DOHH2 (cell line): Measurements from ENCODE around the gene KIRREL3.

Source experiments
- H3F3A ChIP-seq: fragments of 200-600 bp; sonication (generic), shearing (Covaris generic); 2 replicates; pipeline ENCODE4 v1.6.0; 2016; ENCODE audit warnings: antibody characterized with exemption, mild to moderate bottlenecking; ENCODE audit not compliant: control insufficient read depth, insufficient read depth
- H3K27ac ChIP-seq: fragments of 200-600 bp; sonication (generic); 2 replicates; pipeline ENCODE4 v1.5.1; 2014; ENCODE audit warnings: low read depth, mild to moderate bottlenecking, low read length, moderate library complexity
- H3K27me3 ChIP-seq: fragments of 200-600 bp; sonication (generic); 2 replicates; pipeline ENCODE4 v1.6.1; 2014; ENCODE audit warnings: mild to moderate bottlenecking, low read length, mixed read lengths; ENCODE audit not compliant: control insufficient read depth
- H3K36me3 ChIP-seq: fragments of 200-600 bp; sonication (generic); 2 replicates; pipeline ENCODE4 v1.6.1; 2014; ENCODE audit warnings: mild to moderate bottlenecking, low read length, moderate library complexity, mixed read lengths; ENCODE audit not compliant: control insufficient read depth
- H3K4me1 ChIP-seq: fragments of 200-600 bp; sonication (generic); 2 replicates; pipeline ENCODE4 v1.6.1; 2014; ENCODE audit warnings: mild to moderate bottlenecking, low read length, mixed read lengths; ENCODE audit not compliant: control insufficient read depth
- H3K4me2 ChIP-seq: fragments of 200-600 bp; sonication (generic); 2 replicates; pipeline ENCODE4 v1.6.0; 2014; ENCODE audit warnings: mild to moderate bottlenecking, low read length, moderate library complexity
- H3K4me3 ChIP-seq: fragments of 200-600 bp; sonication (generic); 2 replicates; pipeline ENCODE4 v1.5.1; 2014; ENCODE audit warnings: mild to moderate bottlenecking, low read length, mixed read lengths
- H3K79me2 ChIP-seq: fragments of 200-600 bp; sonication (generic); 2 replicates; pipeline ENCODE4 v1.6.1; 2014; ENCODE audit warnings: mild to moderate bottlenecking, low read length, mixed read lengths; ENCODE audit not compliant: control insufficient read depth
- H3K9me2 ChIP-seq: fragments of 200-600 bp; sonication (generic); replicated peaks from 2 replicates; pipeline ENCODE4 v1.6.1; 2014; ENCODE audit warnings: mild to moderate bottlenecking, low read length, mixed read lengths; ENCODE audit not compliant: control insufficient read depth
- H3K9me3 ChIP-seq: fragments of 200-600 bp; sonication (generic); 2 replicates; pipeline ENCODE4 v1.6.1; 2014; ENCODE audit warnings: antibody characterized with exemption, low read length, mixed read lengths; ENCODE audit not compliant: control insufficient read depth, insufficient read depth
- H4K20me1 ChIP-seq: fragments of 200-600 bp; sonication (generic); 2 replicates; pipeline ENCODE4 v1.6.0; 2014; ENCODE audit warnings: low read depth, mild to moderate bottlenecking, antibody characterized with exemption, low read length, moderate library complexity; ENCODE audit not compliant: control insufficient read depth, insufficient read depth
- EZH2phosphoT487 ChIP-seq: fragments of 200-600 bp; sonication (generic); IDR thresholded peaks from 2 replicates; pipeline ENCODE4 v1.6.1; 2017; ENCODE audit warnings: borderline replicate concordance, mild to moderate bottlenecking, antibody characterized with exemption, low read length, moderate library complexity, mixed read lengths
- TF ChIP-seq, protein P1 (sequence below): fragments of 200-600 bp; sonication (generic); IDR thresholded peaks from one replicate; pipeline ENCODE4 v1.5.1; 2014; ENCODE audit warnings: antibody characterized with exemption, mild to moderate bottlenecking, low read depth, low read length; ENCODE audit not compliant: poor library complexity, severe bottlenecking

Gene KIRREL3

DNA sequence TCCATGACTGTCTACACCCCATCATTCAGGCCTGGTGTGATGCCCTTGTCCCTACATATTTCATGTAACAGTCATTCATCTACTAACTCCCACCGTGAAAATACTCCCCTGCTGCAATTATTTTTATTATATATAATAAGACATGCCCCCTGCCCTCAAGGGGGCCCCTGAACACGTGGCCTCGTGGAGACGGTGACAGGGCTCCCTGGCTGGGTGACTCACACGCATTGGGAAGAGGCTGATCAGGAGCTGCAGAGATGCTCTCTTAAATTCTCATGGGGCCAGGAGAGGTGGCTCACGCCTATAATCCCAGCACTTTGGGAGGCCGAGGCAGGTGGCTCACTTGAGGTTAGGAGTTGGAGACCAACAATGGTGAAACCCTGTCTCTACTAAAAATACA is 556.5 kb downstream of the KIRREL3 start:
- no peaks in the 10 kb centered on the region for H3F3A ChIP-seq
- H3K36me3 ChIP-seq, result no peaks in the 10 kb centered on the region
- no peak for TF ChIP-seq EZH2phosphoT487
- TF ChIP-seq, protein P1, sequence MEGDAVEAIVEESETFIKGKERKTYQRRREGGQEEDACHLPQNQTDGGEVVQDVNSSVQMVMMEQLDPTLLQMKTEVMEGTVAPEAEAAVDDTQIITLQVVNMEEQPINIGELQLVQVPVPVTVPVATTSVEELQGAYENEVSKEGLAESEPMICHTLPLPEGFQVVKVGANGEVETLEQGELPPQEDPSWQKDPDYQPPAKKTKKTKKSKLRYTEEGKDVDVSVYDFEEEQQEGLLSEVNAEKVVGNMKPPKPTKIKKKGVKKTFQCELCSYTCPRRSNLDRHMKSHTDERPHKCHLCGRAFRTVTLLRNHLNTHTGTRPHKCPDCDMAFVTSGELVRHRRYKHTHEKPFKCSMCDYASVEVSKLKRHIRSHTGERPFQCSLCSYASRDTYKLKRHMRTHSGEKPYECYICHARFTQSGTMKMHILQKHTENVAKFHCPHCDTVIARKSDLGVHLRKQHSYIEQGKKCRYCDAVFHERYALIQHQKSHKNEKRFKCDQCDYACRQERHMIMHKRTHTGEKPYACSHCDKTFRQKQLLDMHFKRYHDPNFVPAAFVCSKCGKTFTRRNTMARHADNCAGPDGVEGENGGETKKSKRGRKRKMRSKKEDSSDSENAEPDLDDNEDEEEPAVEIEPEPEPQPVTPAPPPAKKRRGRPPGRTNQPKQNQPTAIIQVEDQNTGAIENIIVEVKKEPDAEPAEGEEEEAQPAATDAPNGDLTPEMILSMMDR, result no peak
- H3K27ac ChIP-seq, result no peak overlapping the region
- no peak overlapping the region for H3K4me3 ChIP-seq
- peaks cover 3% of the 10 kb centered on the region; the same call in 1 of the 2 replicates for H3K4me1 ChIP-seq
- H3K79me2 ChIP-seq, result no peaks in the 10 kb centered on the region
- no peaks in the 10 kb centered on the region for H3K9me2 ChIP-seq
- peaks cover 14% of the 10 kb centered on the region; the same call in 1 of the 2 replicates for H3K27me3 ChIP-seq
- no peaks in the 10 kb centered on the region for H3K9me3 ChIP-seq
- H4K20me1 ChIP-seq, result no peaks in the 10 kb centered on the region
- H3K4me2 ChIP-seq, result no peak overlapping the region

GRCh38 chr11:126443120-126443519 is 557.5 kb downstream of the KIRREL3 start:
- peaks cover 14% of the 10 kb centered on the region; the same call in 1 of the 2 replicates for H3K27me3 ChIP-seq
- H3K4me3 ChIP-seq, result no peak overlapping the region
- TF ChIP-seq, protein P1, result no peak
- no peak overlapping the region for H3K27ac ChIP-seq
- no peaks in the 10 kb centered on the region for H3K36me3 ChIP-seq
- H4K20me1 ChIP-seq, result no peaks in the 10 kb centered on the region
- H3K9me2 ChIP-seq, result no peaks in the 10 kb centered on the region
- no peaks in the 10 kb centered on the region for H3K79me2 ChIP-seq
- peaks cover 3% of the 10 kb centered on the region; the same call in 1 of the 2 replicates for H3K4me1 ChIP-seq
- H3F3A ChIP-seq, result no peaks in the 10 kb centered on the region
- H3K9me3 ChIP-seq, result no peaks in the 10 kb centered on the region
- H3K4me2 ChIP-seq, result no peak overlapping the region

DNA sequence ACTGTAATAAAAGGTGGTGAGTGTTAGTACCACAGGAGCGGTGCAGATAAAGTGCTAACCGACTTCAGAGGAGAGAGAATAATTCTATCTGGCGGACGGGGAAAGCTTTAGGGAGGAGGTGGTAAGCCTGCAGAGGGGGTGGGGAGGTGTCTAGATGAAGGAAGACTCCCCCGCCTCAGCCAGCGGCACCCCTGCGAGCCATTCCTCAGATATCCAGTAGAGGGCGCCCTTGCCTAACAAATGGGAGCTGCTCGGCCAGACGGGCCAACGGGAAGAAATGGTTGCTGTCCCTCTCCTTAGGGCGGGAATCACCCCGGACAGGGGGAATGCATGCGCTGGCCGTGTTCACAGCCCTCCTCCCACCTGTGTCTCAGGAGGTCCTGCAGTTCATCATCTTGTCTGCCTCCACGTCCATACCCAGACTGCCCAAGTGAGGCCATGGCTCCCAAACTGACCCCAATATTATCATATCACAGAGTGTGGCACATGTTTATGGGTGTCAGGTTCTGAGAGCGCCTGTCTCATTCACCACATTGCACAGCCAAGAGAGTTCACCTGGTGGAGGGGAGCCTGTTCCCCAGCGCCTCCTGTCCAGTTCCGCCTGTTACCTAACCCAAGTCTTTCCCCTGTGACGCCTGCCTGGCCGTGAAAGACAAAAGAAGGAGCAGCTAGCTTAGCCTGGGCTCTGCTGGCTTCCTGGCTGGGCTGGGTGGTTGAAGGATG is 559.6 kb downstream of the KIRREL3 start:
- H3K79me2 ChIP-seq, result no peaks in the 10 kb centered on the region
- no peaks in the 10 kb centered on the region for H3F3A ChIP-seq
- TF ChIP-seq, protein P1, result peak; percentile 97
- no peak for TF ChIP-seq EZH2phosphoT487
- H3K9me3 ChIP-seq, result no peaks in the 10 kb centered on the region
- H3K27ac ChIP-seq, result no peak overlapping the region
- peak overlapping the region; percentile 29; the same call in 1 of the 2 replicates for H3K4me2 ChIP-seq
- no peak overlapping the region for H3K4me3 ChIP-seq
- peaks cover 14% of the 10 kb centered on the region; the same call in 1 of the 2 replicates for H3K27me3 ChIP-seq
- no peaks in the 10 kb centered on the region for H4K20me1 ChIP-seq
- H3K36me3 ChIP-seq, result no peaks in the 10 kb centered on the region
- no peaks in the 10 kb centered on the region for H3K9me2 ChIP-seq
- peaks cover 3% of the 10 kb centered on the region; the same call in 1 of the 2 replicates for H3K4me1 ChIP-seq
